ENCODE data around the gene DR1.

DNA sequence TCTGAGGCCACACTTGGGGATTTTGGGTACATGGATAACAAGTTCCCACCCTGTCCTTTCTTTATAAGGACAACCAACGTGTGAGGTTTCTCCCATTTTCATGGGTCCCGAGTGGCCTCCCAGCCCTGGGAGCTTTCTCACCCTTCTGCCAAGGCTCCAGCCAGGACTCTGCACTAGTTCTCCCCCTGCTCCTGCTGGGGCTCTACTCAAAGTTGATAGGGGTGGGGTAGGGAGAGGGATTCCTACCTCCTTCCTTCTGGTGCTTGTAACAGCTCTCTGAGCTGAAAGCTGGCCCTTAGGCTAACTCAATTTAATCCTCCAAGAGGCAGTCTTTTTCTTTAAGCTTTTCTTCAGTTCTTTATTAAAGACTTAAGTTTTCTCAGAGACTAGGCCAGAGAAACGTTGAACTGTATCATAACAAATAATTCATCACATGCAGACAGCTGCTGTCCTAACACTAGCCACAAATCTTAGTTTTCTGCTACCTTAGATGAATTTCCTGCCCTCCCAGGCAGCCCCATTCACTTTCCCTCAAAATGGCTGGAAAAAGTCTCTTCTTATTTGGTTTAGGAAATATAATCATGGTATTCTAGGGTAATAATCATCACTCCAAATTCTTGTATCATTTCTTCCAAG lies 22.4 kb upstream of the DR1 start:
- TF ChIP-seq, protein P1, sequence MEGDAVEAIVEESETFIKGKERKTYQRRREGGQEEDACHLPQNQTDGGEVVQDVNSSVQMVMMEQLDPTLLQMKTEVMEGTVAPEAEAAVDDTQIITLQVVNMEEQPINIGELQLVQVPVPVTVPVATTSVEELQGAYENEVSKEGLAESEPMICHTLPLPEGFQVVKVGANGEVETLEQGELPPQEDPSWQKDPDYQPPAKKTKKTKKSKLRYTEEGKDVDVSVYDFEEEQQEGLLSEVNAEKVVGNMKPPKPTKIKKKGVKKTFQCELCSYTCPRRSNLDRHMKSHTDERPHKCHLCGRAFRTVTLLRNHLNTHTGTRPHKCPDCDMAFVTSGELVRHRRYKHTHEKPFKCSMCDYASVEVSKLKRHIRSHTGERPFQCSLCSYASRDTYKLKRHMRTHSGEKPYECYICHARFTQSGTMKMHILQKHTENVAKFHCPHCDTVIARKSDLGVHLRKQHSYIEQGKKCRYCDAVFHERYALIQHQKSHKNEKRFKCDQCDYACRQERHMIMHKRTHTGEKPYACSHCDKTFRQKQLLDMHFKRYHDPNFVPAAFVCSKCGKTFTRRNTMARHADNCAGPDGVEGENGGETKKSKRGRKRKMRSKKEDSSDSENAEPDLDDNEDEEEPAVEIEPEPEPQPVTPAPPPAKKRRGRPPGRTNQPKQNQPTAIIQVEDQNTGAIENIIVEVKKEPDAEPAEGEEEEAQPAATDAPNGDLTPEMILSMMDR (IDR thresholded peaks at IDR 0.05; ENCODE audit: low read depth, low read length): no peak
- TF ChIP-seq POLR2A (IDR thresholded peaks at IDR 0.05; ENCODE audit: extremely low read depth, insufficient read length) (no peak), MYC (IDR thresholded peaks at IDR 0.05; ENCODE audit: low read depth, low read length) (no peak)
